Uterus (tissue), 2 donors: ENCODE results near the gene USP37.

Experiments used
- POLR2A ChIP-seq, 2 donors: fragments of 450-650 bp; IDR thresholded peaks; one replicate each; pipeline ENCODE4 v1.6.1; 2016; ENCODE audit warnings: antibody characterized with exemption in 2 of 2, mild to moderate bottlenecking in 1 of 2, moderate library complexity in 1 of 2
- TF ChIP-seq, protein P1 (sequence below), 4 experiments: fragments of 200-600 bp in 2 of 4; fragments of 450-650 bp in 2 of 4; sonication (generic) in 2 of 4; IDR thresholded peaks; one replicate each; pipeline ENCODE4 v1.5.1; 2016 to 2019; ENCODE audit warnings: antibody characterized with exemption in 4 of 4, mild to moderate bottlenecking in 2 of 4, moderate library complexity in 1 of 4

DNA sequence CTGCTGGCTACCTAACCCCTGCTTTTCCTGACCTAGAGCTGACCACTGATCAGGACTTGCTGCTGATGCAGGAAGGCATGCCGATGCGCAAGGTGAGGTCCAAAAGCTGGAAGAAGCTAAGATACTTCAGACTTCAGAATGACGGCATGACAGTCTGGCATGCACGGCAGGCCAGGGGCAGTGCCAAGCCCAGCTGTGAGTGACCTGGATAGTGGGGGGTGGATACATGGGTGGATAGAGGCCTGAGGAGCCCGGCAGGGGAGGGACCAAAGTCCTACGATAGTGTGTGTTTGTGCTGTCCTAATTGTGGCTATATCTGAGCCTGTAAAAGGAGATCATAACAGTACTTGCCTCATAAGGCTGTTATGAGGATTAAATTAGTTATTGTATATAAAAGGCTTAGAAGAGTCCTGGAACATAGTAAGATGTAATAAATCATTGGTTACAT is 47.7 kb upstream of the USP37 start:
- TF ChIP-seq, protein P1, sequence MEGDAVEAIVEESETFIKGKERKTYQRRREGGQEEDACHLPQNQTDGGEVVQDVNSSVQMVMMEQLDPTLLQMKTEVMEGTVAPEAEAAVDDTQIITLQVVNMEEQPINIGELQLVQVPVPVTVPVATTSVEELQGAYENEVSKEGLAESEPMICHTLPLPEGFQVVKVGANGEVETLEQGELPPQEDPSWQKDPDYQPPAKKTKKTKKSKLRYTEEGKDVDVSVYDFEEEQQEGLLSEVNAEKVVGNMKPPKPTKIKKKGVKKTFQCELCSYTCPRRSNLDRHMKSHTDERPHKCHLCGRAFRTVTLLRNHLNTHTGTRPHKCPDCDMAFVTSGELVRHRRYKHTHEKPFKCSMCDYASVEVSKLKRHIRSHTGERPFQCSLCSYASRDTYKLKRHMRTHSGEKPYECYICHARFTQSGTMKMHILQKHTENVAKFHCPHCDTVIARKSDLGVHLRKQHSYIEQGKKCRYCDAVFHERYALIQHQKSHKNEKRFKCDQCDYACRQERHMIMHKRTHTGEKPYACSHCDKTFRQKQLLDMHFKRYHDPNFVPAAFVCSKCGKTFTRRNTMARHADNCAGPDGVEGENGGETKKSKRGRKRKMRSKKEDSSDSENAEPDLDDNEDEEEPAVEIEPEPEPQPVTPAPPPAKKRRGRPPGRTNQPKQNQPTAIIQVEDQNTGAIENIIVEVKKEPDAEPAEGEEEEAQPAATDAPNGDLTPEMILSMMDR (IDR thresholded peaks at IDR 0.05) = no peak
- TF ChIP-seq POLR2A (IDR thresholded peaks at IDR 0.05) = no peak
